GM12891 (cell line): ENCODE measurements around the gene OSM.
"Not testable (repeated sequence)": the region's sequence is repeated elsewhere in the genome, so short reads cannot be mapped to it uniquely, and the experiment has no call there.

Experiments used
- POLR2A ChIP-seq: IDR thresholded peaks from 2 replicates; pipeline ENCODE4 v1.6.1; 2011; ENCODE audit warnings: low read depth, low read length, control low read depth
- TAF1 ChIP-seq: IDR thresholded peaks from 2 replicates; pipeline ENCODE4 v1.6.1; 2011; ENCODE audit warnings: low read depth, low read length, control low read depth

- TF ChIP-seq POLR2A, TAF1: not testable (repeated sequence)
Observed at GRCh38 chr22:30234325-30234724, 32.3 kb downstream of the OSM start.
